Caco-2 (cell line): ENCODE results near the gene PLG. TPM values are rescaled to one million over a fixed set of nuclear protein-coding genes. Genes with fewer than 3 reads are reported as not detected.
"Not testable (repeated sequence)": the region's sequence is repeated elsewhere in the genome, so short reads cannot be mapped to it uniquely, and the experiment has no call there.

Experiments used
- BruUV-seq: library from RNA; stranded (reverse); fragments of 400-500 nt; replicated peaks from 2 replicates; lab custom pipeline; 2021; lab: Mats Ljungman, UMichigan
- CTCF ChIA-PET: fragments of 300-600 bp; sonication (Branson Sonifier 250); formaldehyde crosslinking; loops from one replicate; lab custom pipeline; 2022; ENCODE audit warnings: antibody characterized with exemption; lab: Charles Lee
- POLR2A ChIA-PET: fragments of 300-600 bp; sonication (Branson Sonifier 250); formaldehyde crosslinking; loops from one replicate; lab custom pipeline; 2022; ENCODE audit warnings: antibody characterized with exemption; lab: Charles Lee
- DNase-seq, 2 experiments: peaks; one replicate each; pipeline versions ENCODE4 v3.0.0 to v3.0.0-alpha.2; 2020 to 2022
- H3K27me3 ChIP-seq: replicated peaks from 2 replicates; pipeline ENCODE4 v1.6.0; 2011; ENCODE audit warnings: low read length; ENCODE audit not compliant: control insufficient read depth, insufficient read depth
- H3K36me3 ChIP-seq: 2 replicates; pipeline ENCODE4 v1.5.1; 2011; ENCODE audit warnings: low read length; ENCODE audit not compliant: control insufficient read depth, insufficient read depth
- H3K4me1 ChIP-seq: fragments of 250-450 bp; sonication (Bioruptor Pico); 2 replicates; pipeline ENCODE4 v1.5.1; 2020; ENCODE audit warnings: mild to moderate bottlenecking
- H3K4me3 ChIP-seq: 2 replicates; pipeline ENCODE4 v1.5.1; 2011; ENCODE audit warnings: low read depth, mild to moderate bottlenecking, control low read depth, low read length
- H3K9me3 ChIP-seq: fragments of 250-450 bp; sonication (Bioruptor Pico); 2 replicates; pipeline ENCODE4 v1.5.1; 2020; ENCODE audit warnings: mild to moderate bottlenecking, moderate library complexity
- H3K27ac Mint-ChIP-seq: one replicate; pipeline ENCODE4 v1.8.0; 2022; ENCODE audit warnings: mixed read lengths; ENCODE audit not compliant: unreplicated experiment
- H3K27me3 Mint-ChIP-seq: one replicate; pipeline ENCODE4 v1.8.0; 2022; ENCODE audit warnings: mixed read lengths; ENCODE audit not compliant: insufficient read depth, unreplicated experiment
- H3K36me3 Mint-ChIP-seq: one replicate; pipeline ENCODE4 v1.8.0; 2022; ENCODE audit warnings: mild to moderate bottlenecking, mixed read lengths; ENCODE audit not compliant: insufficient read depth, unreplicated experiment
- H3K4me1 Mint-ChIP-seq: one replicate; pipeline ENCODE4 v1.8.0; 2022; ENCODE audit warnings: low read depth, mixed read lengths; ENCODE audit not compliant: unreplicated experiment
- H3K4me3 Mint-ChIP-seq: one replicate; pipeline ENCODE4 v1.8.0; 2022; ENCODE audit warnings: mild to moderate bottlenecking, moderate library complexity, mixed read lengths; ENCODE audit not compliant: unreplicated experiment
- H3K9me3 Mint-ChIP-seq: one replicate; pipeline ENCODE4 v1.8.0; 2022; ENCODE audit warnings: mixed read lengths; ENCODE audit not compliant: unreplicated experiment
- intact Hi-C: fragments of 100-400 bp; cut with micrococcal nuclease; formaldehyde crosslinking; loops from one replicate; pipeline ENCODE4 v1.10.0; 2022; ENCODE audit not compliant: unreplicated experiment
- total RNA-seq: library from RNA; stranded (reverse); gene quantifications from 2 replicates; pipeline ENCODE4 v1.2.3, GENCODE V29; 2022
- TF ChIP-seq, protein P1 (sequence below), 2 experiments: fragments of 200-600 bp in 1 of 2; IDR thresholded peaks; 1 replicate in 1 of 2; 2 replicates in 1 of 2; pipeline versions ENCODE4 v1.5.1 to v1.8.0; 2011 to 2022; ENCODE audit warnings: antibody characterized with exemption in 1 of 2, control low read depth in 1 of 2, inconsistent platforms in 1 of 2, low read depth in 1 of 2, low read length in 1 of 2, mild to moderate bottlenecking in 1 of 2, moderate library complexity in 1 of 2; ENCODE audit not compliant: insufficient read depth in 1 of 2, severe bottlenecking in 1 of 2, unreplicated experiment in 1 of 2

Gene PLG
- total RNA-seq, 1 experiment from 2014 or later: not detected

DNA sequence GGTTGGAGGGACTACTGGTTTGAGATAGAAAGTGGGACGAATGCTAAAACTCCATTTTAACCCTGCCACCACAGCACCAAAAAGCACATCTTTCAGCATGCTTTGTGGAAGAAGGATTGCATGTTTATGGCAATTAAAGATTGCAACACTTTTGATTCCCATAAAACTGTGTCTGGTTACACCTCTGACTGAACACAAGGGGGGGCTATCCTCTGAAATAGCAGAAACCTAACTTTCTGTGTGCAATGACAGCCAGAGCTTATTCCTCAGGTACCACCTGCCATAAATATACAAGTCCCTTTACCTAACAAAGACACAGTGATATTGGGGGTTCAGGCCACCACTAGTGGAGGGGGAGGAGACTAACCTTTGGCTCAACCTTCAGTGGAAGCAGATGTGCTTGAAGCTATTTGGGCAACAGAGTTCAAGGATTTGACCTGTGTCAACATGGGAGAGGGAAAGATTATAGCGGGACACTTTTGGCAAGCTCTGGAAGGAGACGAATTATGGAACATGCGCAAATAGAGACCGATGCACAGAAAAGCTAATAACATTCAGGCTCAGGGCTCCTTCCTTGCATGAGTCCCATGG lies 9.6 kb upstream of the PLG start:
- H3K36me3 Mint-ChIP-seq: no peaks in the 10 kb centered on the region

DNA sequence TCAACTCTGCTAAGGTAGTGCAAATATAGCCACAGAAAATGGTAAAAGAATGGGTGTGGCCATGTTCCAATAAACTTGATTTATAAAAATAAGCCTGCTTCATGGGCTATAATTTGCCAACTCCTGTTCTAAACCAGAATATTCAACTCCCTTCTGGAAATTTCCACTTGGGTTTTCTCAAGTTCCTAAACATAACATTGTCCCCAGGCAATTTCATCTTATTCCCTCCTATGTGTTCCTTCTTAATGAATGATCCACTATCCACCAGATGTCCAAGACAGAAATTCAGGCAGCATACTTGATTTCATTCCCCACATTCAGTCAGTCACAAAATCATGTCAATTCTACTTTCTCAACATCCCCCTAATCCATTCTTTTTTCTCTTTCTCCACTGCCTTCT lies 7.0 kb upstream of the PLG start:
- H3K4me1 Mint-ChIP-seq, H3K4me3 ChIP-seq, H3K27me3 ChIP-seq, DNase-seq, H3K4me3 Mint-ChIP-seq, H3K27ac Mint-ChIP-seq, H3K9me3 ChIP-seq, CTCF ChIA-PET, intact Hi-C loops, BruUV-seq, H3K4me1 ChIP-seq, H3K27me3 Mint-ChIP-seq, POLR2A ChIA-PET, H3K36me3 Mint-ChIP-seq, H3K36me3 ChIP-seq: not testable (repeated sequence)
- H3K9me3 Mint-ChIP-seq: peaks cover 21% of the 10 kb centered on the region

More for the DNA sequence above, 9.6 kb upstream of the PLG start:
- no TSS peak for BruUV-seq
- Mint-ChIP-seq H3K27me3 (peaks cover 3% of the 10 kb centered on the region), H3K27ac (no peak overlapping the region), H3K4me1 (no peaks in the 10 kb centered on the region), H3K4me3 (no peak overlapping the region), H3K9me3 (peaks cover 21% of the 10 kb centered on the region)
- no peak overlapping the region for H3K4me3 ChIP-seq
- no peaks in the 10 kb centered on the region for H3K4me1 ChIP-seq
- ChIA-PET POLR2A (no interaction called here), CTCF (no interaction called here)
- H3K9me3 ChIP-seq: 0 out of 2 replicates have a peak, but pooled peaks cover 3% of the 10 kb centered on the region
- TF ChIP-seq, protein P1, sequence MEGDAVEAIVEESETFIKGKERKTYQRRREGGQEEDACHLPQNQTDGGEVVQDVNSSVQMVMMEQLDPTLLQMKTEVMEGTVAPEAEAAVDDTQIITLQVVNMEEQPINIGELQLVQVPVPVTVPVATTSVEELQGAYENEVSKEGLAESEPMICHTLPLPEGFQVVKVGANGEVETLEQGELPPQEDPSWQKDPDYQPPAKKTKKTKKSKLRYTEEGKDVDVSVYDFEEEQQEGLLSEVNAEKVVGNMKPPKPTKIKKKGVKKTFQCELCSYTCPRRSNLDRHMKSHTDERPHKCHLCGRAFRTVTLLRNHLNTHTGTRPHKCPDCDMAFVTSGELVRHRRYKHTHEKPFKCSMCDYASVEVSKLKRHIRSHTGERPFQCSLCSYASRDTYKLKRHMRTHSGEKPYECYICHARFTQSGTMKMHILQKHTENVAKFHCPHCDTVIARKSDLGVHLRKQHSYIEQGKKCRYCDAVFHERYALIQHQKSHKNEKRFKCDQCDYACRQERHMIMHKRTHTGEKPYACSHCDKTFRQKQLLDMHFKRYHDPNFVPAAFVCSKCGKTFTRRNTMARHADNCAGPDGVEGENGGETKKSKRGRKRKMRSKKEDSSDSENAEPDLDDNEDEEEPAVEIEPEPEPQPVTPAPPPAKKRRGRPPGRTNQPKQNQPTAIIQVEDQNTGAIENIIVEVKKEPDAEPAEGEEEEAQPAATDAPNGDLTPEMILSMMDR (IDR thresholded peaks at IDR 0.05; ENCODE audit: insufficient read depth in 1 of 2, low read depth in 1 of 2, low read length in 1 of 2, severe bottlenecking in 1 of 2, unreplicated experiment in 1 of 2): no peak
- H3K36me3 ChIP-seq: no peaks in the 10 kb centered on the region; the same call in 1 of the 2 replicates
- DNase-seq: no peak
- H3K27me3 ChIP-seq: no peaks in the 10 kb centered on the region
- intact Hi-C loops: no loop called here

DNA sequence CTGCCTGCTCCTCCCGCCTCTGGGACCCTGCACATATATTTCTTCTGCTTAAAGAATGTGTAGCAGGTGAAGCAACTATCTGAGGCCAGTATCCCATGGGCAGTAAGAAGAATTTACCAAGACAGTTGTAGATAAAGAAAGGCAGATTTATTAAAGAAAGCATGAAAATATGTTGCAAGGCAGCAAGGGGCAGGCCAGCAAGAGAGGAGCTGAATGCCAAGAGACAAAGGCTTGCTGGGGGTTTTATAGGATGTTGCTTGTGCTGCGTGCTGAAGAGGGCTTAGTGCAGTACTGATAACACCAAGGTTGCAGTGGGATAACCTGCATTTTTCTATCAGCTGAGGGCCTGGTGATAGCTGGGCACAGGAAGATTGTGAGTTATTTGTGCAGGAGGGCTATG lies 6.4 kb upstream of the PLG start:
- H3K27me3 Mint-ChIP-seq, CTCF ChIA-PET: not testable (repeated sequence)

DNA sequence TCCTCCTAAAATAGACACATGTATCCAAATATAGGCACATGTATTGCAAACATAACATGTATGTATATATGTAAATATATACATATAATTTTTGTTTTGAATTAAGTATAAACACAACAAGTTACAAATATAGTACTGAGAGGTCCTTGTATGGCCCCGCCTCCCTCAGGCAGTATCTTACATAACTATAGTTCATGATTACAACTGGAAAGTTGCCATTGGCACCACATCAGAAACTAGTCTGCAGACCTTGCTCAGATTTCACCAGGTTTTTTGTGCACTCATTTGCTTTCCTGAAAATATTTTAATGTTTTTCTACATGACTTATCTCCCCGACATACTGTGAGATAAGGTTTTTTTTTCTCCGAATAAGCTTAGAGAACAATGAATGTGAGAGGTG lies 5.2 kb upstream of the PLG start:
- H3K27me3 Mint-ChIP-seq, H3K36me3 ChIP-seq, BruUV-seq, H3K36me3 Mint-ChIP-seq, CTCF ChIA-PET, intact Hi-C loops, H3K9me3 ChIP-seq, H3K4me1 Mint-ChIP-seq, H3K4me3 Mint-ChIP-seq, DNase-seq, POLR2A ChIA-PET, H3K4me1 ChIP-seq, H3K27me3 ChIP-seq, H3K4me3 ChIP-seq, H3K27ac Mint-ChIP-seq: not testable (repeated sequence)
- H3K9me3 Mint-ChIP-seq: peaks cover 21% of the 10 kb centered on the region

More for the DNA sequence above, 6.4 kb upstream of the PLG start:
- H3K27ac Mint-ChIP-seq, intact Hi-C loops, H3K27me3 ChIP-seq, DNase-seq, BruUV-seq, H3K4me3 ChIP-seq, H3K9me3 ChIP-seq, POLR2A ChIA-PET, H3K36me3 Mint-ChIP-seq, H3K36me3 ChIP-seq, H3K4me1 ChIP-seq, H3K4me1 Mint-ChIP-seq, H3K4me3 Mint-ChIP-seq: not testable (repeated sequence)
- H3K9me3 Mint-ChIP-seq: peaks cover 21% of the 10 kb centered on the region
